ENCODE measurements around the gene HSPB7. TPM values are rescaled to one million over a fixed set of nuclear protein-coding genes. Genes with fewer than 3 reads are reported as not detected.

HSPB7 gene
- total and polyA plus RNA-seq, 2 of the 8 experiments (the other 6 are each of a cell fraction or from before 2014, with no cell fraction given) = not detected

DNA sequence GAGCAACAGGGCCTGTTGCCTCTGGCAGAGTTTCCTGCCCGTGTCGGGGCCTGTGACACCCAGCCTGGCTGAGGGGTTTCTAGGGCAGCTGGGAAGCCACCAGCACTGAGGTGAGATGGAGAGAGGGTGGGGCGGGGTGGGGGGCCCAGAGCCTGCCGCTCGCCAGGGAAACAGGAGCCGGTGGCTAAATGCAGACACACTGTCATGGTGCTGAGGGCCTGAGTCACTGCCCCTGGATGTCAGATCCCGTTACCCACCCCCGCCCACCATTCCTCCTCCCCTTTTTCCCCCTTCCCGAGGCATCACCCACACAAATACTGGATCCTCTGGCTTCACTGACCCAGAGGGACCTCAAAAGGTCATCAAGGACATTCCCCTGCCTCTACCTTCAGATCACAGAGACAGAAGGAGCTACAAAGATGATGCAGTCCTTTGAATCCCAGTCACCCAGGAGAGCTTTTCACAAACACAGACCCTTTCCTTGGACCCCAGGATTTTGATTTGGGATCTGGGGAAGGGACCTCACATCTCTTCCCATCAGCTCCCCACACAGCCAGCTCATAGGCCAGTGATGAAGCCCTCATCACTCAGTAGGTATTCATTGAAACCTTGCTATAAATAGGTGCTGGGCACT lies 1.9 kb upstream of the HSPB7 start:
- H3K4me3 ChIP-seq (ENCODE audit: extremely low read depth in 1 of 4, insufficient read depth in 2 of 4, low read depth in 3 of 4, low read length in 4 of 4) = no peak overlapping the region
- no peak overlapping the region for H2BK15ac ChIP-seq (ENCODE audit: low read length)
- no peak overlapping the region for H3K23ac ChIP-seq (ENCODE audit: insufficient read length)
- H3K27ac ChIP-seq (ENCODE audit: low read depth, low read length) = no peak overlapping the region
- CTCF ChIA-PET (ENCODE audit: partially characterized antibody) = interaction anchor here (0.6 to 6.7 kb wide), 6 partner anchors 10 to 601 kb away, joined by 3 to 74 read pairs (median 8); no protein-coding TSS in a partner anchor
- no peaks in the 10 kb centered on the region for H3K23me2 ChIP-seq (ENCODE audit: low read depth, low read length)
- no peak overlapping the region for H4K91ac ChIP-seq (replicated peaks; ENCODE audit: insufficient read length, low read length)
- no peaks in the 10 kb centered on the region for H3K36me3 ChIP-seq (ENCODE audit: control insufficient read depth in 2 of 4, insufficient read depth in 4 of 4, low read length in 3 of 4)
- no peak overlapping the region for H2BK12ac ChIP-seq (ENCODE audit: low read depth, low read length)
- no peak overlapping the region for H3K9ac ChIP-seq (replicated peaks in 1 of 4; ENCODE audit: extremely low read depth in 1 of 4, low read depth in 3 of 4, low read length in 3 of 4)
- no peak overlapping the region for H4K5ac ChIP-seq (ENCODE audit: insufficient read length, low read depth, low read length)
- no peaks in the 10 kb centered on the region for H3K79me1 ChIP-seq (ENCODE audit: low read depth, low read length)
- H3K14ac ChIP-seq (ENCODE audit: insufficient read length) = no peak overlapping the region
- peaks cover 0 to 21% (median 9%) of the 10 kb centered on the region in 4 experiments; a peak in 6 of 7 replicates for H3K4me1 ChIP-seq (replicated peaks in 1 of 4; ENCODE audit: control insufficient read depth in 3 of 4, insufficient read depth in 4 of 4, low read length in 3 of 4)
- no peak overlapping the region for H3K4ac ChIP-seq (replicated peaks; ENCODE audit: insufficient read length, low read depth, low read length)
- H2BK20ac ChIP-seq (ENCODE audit: low read length) = no peak overlapping the region
- H3K56ac ChIP-seq (replicated peaks; ENCODE audit: insufficient read length, low read depth, low read length) = no peak overlapping the region
- H2BK120ac ChIP-seq (replicated peaks; ENCODE audit: low read depth, low read length) = no peak overlapping the region
- no peak overlapping the region for H2AFZ ChIP-seq (ENCODE audit: low read length)
- no peaks in the 10 kb centered on the region for H4K20me1 ChIP-seq (replicated peaks in 1 of 2; ENCODE audit: control insufficient read depth in 1 of 2, insufficient read depth in 2 of 2, low read length in 2 of 2)
- DNase-seq (ENCODE audit: low read depth in 1 of 2, low spot score in 2 of 2) (no peak), FAIRE-seq (no peak)
- POLR2A ChIA-PET (ENCODE audit: partially characterized antibody) = no interaction called here
- no peaks in the 10 kb centered on the region for H3K79me2 ChIP-seq (ENCODE audit: control insufficient read depth in 1 of 2, insufficient read depth in 2 of 2, low read length in 2 of 2)
- H3K18ac ChIP-seq (ENCODE audit: extremely low read depth, low read length) = no peak overlapping the region
- no peak overlapping the region for H2AK5ac ChIP-seq (ENCODE audit: low read depth, low read length)
- H3K4me2 ChIP-seq (ENCODE audit: insufficient read depth in 1 of 2, low read depth in 2 of 2, low read length in 2 of 2) = no peak overlapping the region
- peaks cover 0 to 6% (median 2%) of the 10 kb centered on the region in 4 experiments; a peak in 3 of 7 replicates for H3K27me3 ChIP-seq (replicated peaks in 1 of 4; ENCODE audit: control insufficient read depth in 3 of 4, extremely low read depth in 1 of 4, insufficient read depth in 3 of 4, low read length in 3 of 4)
- no peak overlapping the region for H2BK5ac ChIP-seq (ENCODE audit: low read depth, low read length)
- 85% methylated on average over 3 of the region's 9 CpGs; no CpG with 5 or more reads in 1 of the 2 experiments for WGBS, 2 experiments (ENCODE audit: extremely low coverage in 1 of 2, insufficient coverage in 1 of 2, insufficient read length in 1 of 2, insufficient replicate concordance in 2 of 2, low coverage in 1 of 2, low lambda C conversion rate in 2 of 2, missing lambda C conversion rate in 1 of 2)
- H4K8ac ChIP-seq (ENCODE audit: extremely low read depth, insufficient read depth, low read length) = no peak overlapping the region
- no peaks in the 10 kb centered on the region for H3K9me3 ChIP-seq (ENCODE audit: insufficient read depth in 2 of 2, low read depth in 1 of 2, low read length in 1 of 2)
- TF ChIP-seq RXRA (IDR thresholded peaks at IDR 0.05; ENCODE audit: insufficient read depth, low read depth, low read length) (no peak), CREB1 (IDR thresholded peaks at IDR 0.05) (no peak), EGR1 (IDR thresholded peaks at IDR 0.05; ENCODE audit: borderline replicate concordance, low read depth, low read length) (no peak), CTBP2 (IDR thresholded peaks at IDR 0.05; ENCODE audit: borderline replicate concordance, insufficient read depth, insufficient read length, low read length) (no peak), HDAC6 (IDR thresholded peaks at IDR 0.05; ENCODE audit: low read depth, low read length) (no peak), PHF8 (conservative IDR thresholded peaks at IDR 0.05; ENCODE audit: low read depth, low read length) (no peak), RBBP5 (IDR thresholded peaks at IDR 0.05; ENCODE audit: borderline replicate concordance, low read depth, low read length) (no peak), SP1 (IDR thresholded peaks at IDR 0.05; ENCODE audit: low read depth, low read length) (no peak)
- TF ChIP-seq, protein P1, sequence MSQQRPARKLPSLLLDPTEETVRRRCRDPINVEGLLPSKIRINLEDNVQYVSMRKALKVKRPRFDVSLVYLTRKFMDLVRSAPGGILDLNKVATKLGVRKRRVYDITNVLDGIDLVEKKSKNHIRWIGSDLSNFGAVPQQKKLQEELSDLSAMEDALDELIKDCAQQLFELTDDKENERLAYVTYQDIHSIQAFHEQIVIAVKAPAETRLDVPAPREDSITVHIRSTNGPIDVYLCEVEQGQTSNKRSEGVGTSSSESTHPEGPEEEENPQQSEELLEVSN (IDR thresholded peaks at IDR 0.05) = no peak
